CMK (cell line): ENCODE results near the gene RIOX2.

Source experiments
- DNase-seq: peaks from one replicate; pipeline ENCODE4 v3.0.0-alpha.2; 2010; ENCODE audit warnings: low read depth

Gene RIOX2

DNA sequence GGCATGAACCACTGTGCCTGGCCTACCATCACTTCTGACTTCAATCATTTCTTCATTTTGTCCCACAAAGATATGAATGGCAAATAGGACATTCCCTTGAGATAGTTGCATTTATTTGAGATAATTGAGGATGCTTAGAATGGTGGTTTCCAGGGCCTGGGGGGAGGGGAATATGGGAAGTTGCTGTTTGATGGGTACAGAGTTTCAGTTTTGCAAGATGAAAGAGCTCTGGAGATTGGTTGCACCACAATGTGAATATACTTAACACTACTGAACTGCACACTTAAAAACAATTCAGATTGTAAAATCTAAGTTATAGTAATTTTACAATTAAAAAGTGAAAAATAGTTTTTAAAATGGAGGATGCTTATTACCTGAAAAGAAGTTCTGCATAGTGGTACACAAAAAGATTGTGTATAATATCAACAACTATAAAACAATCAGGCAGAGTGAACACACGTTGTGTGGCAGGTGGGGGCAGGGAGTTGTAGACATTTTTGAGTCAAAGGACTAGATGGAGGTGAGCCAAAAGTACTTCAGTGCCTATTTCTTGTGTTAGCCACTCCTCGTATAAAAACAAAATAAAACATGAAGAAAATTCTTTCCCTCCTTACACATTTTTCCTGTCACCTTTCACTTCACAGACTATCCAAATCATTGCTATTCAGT lies 18.5 kb upstream of the RIOX2 start:
- DNase-seq: no peak

DNA sequence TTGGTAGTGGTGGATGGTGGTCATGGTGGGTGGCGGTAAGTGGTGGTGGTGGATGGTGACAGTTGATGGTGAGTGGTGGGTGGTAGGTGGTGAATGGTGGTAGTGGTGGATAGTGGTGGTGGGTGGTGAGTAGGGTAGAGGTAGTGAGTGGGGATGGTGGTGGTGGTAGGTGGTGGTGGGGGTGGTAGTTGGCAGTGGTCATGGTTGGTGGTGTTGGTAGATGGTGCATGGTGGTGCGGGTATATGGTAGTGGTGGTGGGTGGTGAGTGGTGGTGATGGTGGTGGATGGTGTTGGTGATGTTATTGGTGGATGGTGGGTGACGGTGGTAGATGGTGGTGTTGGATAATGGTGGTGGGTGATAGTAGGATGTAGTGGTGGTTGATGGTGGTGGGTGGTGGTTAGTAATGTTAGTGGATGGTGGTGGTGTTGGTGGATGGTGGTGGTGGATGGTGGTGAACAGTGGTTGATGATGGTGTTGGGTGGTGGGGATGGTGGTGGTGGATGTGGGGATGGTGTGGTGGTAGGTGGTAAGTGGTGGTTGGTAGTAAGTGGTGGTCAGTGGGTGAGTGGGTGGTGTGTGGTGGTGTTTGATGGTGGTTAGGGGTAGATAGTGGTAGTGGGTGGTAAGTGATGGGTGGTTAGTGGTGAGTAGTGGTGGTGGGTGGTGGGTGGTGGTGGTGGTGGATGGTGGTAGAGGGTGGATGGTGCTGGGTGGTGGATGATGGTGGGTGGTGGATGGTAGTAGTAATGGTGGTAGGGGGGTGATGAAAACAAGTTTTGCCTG lies 16.7 kb upstream of the RIOX2 start:
- DNase-seq: no peak

DNA sequence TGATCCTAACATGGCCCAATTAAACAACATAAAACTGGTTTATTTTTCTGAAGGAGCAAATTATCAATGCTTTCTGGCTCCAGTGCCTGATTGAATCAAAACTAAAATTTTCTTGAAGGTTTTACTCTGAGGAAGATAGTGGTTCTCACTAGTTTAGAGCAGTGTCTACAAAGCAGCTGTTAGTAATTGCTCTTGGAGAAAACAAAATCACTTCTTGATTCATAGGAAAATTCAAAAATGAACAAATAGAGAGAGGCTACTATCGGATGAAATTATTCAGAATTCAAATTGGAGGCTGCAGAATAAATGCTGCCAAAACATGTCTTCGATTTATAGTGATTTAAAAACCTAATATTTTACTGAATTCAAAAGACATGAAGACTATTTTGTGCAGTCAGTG lies 15.1 kb upstream of the RIOX2 start:
- DNase-seq: no peak

DNA sequence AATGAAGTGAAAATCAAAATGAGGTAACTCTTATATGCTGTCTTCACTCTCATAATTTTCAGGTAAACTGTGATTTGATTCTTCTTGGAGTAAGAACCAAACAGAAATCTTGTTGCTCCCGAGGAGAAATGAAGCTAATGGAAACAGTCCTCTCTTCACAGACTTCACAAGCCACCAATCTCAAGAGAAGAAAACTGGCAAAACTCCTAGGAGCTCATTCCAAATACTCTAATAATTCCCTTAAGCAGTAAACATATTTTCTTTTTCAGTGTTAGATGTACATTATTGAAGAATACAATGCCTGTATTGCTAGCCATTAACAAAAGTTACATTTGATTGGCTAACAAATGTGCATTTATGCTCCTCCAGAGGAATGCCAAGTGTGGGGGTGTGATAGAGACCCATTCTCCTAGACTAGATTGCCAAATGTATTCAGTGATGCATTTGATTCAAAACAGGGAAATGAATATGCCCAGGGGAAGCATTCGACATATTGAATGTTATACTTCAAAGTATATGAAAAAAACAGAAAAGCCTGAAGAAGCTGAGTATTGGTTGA lies 11.8 kb upstream of the RIOX2 start:
- DNase-seq: no peak

DNA sequence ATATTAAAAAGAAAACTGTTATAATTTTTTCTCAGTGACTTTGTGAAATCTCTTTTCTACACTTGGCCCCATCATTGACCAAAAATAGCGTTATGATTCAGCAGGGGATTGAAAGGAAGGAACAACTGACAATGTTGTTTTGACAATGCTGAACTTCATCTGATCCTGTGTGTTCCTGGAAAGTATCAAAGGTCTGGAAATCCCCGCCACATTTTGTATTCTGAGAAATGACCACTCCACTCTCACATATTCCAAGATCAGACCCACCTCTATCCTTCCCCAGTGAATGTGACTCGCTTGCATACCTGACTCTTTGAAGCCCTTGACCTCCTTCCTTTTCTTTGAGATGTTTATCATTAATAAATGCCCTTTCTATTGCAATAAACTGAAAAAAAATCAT lies 9.7 kb upstream of the RIOX2 start:
- DNase-seq: no peak

DNA sequence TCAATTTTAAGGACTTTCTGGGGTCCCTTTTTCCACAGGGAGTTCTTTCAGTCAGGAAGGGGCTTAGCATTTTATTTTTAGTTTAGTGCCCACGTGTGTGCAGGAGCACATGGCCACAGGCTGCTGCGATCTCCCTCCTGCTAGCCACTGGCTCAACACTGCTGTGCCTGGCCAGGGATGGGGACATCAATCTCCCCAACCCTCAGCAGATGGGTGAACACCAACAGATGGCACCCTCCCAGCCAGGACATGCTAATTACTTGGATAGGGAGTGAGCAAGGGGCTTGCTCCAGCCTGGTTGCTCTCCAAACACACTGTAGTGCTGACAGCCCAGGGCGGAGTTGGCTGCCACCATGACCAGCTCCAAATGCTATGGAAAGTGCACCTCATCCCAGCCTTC lies 7.4 kb upstream of the RIOX2 start:
- no peak for DNase-seq

DNA sequence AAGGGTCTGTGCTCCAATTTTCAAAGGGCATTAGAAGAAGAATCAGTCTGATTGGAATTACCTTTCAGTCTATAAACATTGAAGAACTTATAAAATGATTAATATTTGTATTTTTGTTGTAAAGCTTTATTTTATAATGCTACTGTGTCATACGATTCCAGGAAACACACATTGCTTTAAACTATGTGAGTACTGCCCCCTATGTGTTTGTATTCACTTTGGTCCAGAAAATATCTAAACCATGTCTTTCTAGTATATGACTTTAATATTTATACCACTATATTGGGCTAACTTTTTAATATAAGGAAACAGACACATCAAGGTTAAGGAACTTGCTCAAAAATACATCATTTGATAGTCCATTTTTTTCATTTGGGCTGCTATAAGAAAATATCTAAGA lies 3.2 kb upstream of the RIOX2 start:
- no peak for DNase-seq

DNA sequence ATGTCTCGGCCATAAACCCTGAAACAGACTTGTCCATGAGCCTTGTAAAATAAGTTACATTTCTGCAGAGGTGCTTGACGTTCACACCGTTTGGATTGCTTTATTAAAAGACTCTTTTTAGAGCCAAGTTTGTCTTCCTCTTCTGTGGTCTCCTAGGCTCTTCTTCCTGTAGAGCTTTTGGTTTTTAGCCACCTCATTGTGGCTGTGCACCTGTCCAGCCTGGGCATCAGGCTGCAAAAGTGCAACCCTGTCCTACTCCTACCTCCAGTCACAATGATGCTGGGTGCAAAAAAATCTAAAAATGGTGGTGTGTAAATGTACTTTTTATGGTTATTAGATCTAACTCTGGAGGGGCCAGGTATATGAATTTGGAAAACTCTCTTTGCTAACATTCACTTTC lies 2.8 kb upstream of the RIOX2 start:
- no peak for DNase-seq

DNA sequence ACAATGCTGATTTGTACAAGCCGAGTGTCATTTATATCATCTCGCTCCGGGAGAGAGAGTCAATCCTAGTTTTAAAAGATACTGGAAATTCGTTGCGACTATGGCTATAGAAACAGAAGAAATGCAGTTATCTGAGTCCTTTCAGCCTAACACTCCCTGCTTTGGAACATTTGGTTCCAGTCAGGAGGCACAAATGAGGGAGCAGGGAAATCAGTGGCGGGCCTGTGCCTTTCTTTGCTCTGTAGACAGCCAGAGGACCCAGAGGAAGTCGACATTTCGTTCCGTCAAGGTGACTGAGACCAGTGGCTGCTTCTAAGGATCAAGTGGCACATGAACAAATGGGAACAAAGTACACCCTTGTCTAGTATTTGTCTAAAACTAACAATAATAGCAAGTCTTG lies 745 bp upstream of the RIOX2 start:
- no peak for DNase-seq

DNA sequence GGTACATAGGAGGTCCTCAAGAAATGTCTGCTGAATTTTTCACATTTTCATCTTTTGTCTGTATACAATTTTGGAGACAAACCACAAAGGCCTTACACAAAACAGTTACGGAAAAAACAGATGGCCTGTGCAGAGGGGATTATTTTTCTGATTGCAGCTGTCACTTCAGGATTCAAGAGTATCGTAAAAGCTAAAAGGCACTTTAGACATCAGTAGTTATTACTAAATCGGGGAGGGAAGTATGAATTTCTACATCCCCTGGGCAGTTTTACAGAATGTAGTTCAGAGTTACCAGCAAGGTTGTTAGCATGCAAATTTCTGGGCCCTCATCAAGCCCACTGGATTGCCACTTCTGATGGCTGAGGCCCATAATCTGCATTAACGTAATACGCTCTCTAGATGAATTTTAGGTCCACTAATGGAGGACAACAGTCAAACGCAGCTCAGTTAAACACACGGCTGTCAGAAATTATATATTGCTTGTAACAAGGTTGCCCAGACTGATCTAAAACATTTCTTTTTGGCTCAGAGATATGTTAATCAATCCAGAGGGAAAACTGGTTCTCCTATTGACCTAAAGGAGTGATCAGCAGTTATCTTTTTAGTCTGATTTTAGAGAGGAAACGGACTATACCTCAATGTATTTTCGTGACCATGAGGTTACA lies 1.1 kb downstream of the RIOX2 start:
- DNase-seq: no peak

DNA sequence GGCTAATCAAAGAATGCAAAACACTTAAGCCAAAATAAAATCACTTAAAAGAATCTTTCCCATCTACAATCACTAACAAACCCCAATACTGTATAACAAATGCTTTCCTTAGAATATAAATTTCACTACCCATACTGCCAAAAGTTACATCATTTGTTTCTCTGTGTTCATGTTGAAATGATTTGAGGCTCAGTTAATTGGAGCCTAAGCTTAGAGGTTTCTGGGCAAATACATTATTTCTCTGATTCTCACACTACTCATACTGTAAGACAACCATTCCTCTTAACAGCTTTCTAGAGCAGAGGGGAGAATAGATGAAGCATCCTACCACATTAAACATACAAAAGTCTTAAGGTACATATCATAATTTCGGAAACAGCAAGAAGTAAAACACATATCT lies 2.1 kb downstream of the RIOX2 start:
- DNase-seq: no peak

DNA sequence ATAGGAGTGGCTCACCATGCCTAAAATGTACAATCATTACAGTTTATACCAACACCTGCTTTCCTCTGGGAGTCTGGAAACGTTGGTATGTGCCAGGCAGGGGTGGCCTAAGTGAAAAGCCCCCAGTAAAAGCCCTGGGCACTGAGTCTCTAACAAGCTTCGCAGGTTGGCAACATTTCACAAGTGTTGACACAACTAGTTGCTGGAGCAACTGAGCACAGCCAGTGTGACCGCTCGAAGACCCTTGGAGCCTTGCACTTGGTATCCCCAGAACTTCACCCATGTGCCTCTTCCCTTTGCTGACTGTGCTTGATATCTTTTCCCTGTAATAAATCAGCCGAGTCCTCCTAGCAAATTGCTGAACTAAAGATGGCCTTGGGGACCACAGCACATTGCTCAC lies 2.7 kb downstream of the RIOX2 start:
- no peak for DNase-seq

DNA sequence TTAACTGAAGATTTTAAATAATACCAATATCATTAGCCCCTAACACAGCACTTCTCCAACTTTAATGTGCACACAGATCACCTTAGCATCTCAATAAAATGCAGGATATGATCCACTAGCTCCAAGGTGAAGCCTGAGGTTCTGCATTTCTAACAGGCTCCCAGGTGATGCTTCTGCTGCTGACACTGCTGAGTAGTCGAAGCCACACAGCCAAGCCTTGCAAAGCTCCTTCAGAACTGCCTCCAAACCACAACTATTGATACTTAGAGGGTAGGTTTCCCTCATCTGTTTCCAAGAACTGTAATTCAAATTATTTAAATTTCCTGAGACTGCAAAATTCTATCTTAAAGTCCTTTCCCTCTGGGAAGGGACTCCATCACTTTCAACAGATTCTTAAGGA lies 3.9 kb downstream of the RIOX2 start:
- DNase-seq: no peak

DNA sequence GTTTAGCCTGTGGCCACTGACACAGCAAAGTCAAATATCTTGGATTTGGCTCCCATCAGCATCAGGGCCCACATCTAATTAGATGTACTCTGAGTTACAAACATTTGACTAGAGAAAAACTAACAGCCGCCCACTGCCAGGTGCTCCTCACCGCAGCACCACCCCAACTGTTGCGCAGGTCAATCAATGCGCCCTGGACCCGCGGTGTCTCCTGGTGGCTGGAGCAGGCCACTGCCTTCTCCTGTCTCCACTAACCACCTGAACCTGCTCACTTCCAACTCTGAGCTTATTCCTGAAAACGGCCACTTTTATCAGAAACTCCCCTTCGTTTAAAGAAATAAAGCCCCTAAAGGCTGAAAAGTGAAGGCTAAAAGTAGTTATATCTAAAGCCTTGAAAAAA lies 4.3 kb downstream of the RIOX2 start:
- DNase-seq: no peak

DNA sequence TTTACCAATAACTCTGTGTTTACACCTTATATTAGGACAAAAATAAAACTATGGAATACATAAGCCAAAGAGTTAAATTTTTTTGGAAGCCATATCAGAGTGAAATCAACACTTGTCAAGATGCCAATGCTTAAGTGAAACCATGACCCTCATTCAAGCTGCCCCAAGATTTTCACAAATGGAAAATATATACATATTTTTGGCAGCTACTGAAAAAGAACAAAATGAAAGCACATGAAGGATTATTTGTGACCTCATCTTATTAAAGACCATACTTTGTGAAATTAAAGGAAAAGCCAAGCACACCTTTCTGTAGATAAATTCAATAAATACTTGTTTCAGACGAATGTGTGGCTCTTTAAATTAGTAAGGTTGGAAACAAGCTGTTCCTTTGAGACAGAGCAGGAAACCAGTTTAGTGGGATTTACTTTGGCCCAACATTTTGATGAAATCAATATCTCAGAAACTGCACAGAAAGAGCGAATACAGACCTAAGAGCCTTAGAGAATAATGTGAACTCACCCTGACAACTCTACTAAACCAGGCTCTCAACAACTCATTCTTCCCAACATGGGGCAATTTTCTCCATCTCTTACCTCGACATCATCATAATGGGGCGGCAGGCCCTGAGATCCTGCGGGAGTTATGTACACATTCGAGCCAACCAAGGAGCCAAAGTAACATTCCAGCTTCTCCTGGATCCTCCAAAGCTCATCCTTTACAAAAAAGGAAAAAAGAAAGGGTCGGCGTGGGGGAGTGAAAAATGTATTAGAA lies 11.1 kb downstream of the RIOX2 start:
- no peak for DNase-seq

DNA sequence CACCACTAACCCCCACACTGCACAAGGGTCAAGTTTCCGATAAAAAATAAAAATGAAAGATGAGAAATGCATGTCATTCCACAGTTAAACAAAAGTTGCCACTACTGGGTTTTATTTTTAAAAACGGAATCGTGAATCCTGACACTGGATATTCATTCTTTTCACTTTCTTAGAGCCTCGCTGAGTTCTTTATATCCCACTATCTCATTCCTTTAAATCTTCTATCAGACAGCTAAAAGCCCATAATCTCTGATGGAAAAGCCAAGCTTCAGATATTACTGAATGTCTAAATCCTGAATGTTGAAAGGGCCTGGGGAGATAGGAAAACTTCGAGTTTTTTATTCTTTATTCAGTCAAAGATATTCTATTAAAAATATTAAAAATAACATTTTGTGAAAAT lies 11.7 kb downstream of the RIOX2 start:
- DNase-seq: no peak

DNA sequence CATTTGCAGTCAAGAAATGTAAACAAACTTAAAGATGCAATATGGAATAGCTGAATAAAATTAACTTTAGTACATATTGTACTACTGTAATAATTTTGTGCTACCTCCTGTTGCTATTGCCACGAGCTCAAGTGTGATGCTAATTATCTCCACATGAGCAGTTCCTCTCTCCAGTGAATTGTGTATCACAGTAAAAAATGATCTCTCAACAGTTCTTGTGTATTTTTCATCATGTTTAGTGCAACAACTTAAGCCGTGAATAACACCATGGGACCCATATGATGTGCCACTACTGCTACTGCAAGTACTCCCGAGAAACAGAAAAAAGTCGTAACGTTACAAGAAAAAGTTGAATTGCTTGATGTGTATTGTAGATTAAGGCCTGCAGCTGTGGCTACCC lies 12.4 kb downstream of the RIOX2 start:
- DNase-seq: no peak

DNA sequence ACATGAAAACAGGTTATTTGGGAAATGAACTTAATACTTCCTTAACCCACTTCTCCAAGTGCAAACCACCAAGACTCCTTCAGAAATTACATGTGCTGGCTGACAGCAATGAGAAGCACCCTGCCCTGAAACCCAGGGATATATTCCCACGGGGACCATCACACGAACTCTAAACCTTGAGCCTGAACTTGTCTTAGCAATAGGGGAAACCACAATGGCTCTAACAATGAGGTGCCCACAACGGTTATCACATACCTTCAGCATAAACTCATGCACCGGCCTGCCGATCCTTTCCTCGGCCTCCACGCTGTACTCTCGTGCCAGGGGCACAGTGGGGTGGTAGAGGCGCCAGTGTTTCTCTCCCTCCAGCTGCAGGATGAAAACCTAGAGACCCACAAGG lies 13.4 kb downstream of the RIOX2 start:
- DNase-seq: no peak

DNA sequence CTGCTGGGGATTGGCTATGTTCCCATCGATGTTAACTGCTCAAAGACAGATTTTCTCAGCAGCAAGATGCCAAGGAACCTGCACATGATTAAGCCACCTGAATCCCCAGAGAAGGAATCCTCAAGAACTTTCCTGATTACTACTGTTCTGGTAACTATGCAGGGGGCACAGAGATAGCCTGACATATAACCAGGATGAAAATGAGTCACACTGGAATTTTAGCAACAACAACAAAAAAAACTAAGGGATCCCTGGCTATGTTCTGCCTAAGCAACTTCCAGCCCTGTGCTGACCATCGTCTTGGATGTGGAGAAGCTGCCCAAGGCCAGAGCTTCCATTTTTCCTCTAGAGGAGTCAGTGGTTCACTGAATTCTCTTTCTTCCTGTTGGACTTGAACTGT lies 13.8 kb downstream of the RIOX2 start:
- no peak for DNase-seq

DNA sequence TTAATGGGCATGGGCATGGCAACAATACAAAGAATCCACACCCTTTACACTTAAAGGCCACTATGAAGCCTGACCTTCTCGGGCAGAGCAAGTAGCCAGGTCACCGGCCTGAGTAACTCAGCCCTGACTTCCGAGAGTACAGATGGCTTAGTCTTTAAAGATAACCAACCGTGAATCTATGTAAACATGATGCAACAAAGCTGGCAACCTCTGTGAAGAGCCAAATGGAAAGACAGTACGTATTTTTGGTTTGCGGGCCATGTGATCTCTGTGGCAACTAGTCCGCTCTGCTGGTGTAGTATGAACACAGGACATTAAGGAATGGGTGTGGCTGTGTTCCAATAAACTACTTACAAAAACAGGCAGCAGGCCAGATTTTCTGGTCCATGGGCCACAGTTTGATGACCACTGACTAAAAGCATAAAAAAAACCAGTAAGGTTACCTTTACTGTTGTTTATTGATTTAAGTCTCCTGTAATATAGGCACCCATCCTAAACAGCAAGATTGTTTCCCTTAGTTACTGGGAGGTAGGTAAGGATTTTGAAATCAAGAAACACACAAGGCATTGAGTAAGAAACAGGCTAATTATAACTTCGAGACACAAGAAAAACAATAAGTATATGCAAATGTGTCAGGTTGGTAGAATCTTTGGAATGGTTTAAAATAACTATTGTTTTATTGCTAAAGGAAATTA lies 14.5 kb downstream of the RIOX2 start:
- no peak for DNase-seq

DNA sequence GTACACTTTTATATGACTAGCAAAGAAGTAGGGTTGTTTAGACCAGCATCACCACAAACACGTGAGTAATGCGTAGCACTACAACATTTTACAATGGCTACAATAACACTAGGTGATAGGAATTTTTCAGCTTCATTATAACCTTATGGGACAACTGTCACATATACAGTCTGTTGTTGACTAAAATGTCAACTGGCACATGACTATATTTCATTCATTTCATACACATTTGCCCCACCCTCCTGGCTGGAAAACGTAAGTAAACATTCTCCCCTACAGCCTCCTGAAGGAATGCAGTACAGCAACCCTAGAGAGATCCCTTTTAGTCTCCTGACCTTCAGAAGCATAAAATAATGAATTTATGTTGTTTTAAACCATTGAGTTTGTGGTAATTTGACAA lies 16.2 kb downstream of the RIOX2 start:
- DNase-seq: no peak
